ELR (cell line): Measurements from ENCODE around the gene CYSRT1.
A peak's percentile ranks its signal among the peaks of the same experiment; 100 is the strongest.
"Not testable (repeated sequence)": the region's sequence is repeated elsewhere in the genome, so short reads cannot be mapped to it uniquely, and the experiment has no call there.

Source experiments
- DNase-seq: peaks from one replicate; pipeline ENCODE4 v3.0.0-alpha.2; 2015; ENCODE audit warnings: low read depth

The CYSRT1 gene

GRCh38 chr9:137237759-137238726, 13.1 kb downstream of the CYSRT1 start:
- DNase-seq: no peak

DNA sequence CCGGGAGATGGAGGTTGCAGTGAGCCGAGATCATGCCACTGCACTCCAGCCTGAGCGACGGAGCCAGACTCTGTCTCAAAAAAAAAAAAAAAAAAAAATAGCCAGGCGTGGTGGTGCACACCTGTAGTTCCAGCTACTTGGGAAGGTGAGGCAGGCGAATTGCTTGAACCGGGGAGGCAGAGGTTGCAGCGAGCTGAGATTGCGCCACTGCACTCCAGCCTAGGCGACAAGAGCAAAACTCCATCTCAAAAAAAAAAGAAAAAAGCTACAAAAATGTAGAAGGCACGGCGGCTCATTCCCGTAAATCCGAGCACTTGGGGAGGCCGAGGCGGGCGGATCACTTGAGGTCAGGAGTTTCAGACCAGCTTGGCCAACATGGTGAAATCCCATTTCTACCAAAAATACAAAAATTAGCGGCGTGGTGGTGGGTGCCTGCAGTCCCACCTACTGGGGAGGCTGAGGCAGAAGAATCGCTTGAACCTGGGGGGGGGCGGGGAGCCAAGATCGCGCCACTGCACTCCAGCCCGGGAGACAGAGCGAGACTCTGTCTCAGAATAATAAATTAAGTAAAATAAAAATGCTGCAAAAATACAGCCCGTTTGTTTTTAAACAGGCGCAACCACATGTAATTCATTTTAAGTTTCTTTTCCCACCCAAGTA, 14.7 kb downstream of the CYSRT1 start:
- peak; percentile 27 for DNase-seq

- DNase-seq: peak; percentile 76
Measured at GRCh38 chr9:137240318-137240840, 15.4 kb downstream of the CYSRT1 start.

DNA sequence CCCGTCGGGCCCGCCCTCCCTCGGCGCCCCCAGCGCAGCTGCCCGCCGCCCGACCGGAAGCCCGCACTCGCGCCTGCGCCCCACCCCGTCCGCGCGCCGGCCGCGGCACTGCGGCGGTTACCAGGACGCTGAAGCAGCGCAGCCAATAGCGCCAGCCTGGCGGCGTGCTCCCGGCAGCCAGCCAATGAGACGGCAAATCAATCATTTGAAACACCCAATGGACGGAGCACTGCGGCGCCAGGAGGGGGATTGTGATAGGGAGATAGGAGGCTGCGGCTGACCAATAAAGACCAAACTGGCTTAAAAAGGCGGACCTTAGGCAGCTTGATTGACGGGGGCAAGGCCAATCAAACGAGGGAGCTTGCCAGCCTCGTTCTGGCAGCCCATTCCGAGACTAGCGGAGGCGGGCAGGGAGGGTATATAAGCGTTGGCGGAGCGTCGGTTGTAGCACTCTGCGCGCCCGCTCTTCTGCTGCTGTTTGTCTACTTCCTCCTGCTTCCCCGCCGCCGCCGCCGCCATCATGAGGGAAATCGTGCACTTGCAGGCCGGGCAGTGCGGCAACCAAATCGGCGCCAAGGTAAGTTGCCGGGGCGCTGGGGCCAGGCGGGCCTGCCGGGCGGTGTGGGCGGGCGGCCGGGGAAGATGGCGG, 16.0 kb downstream of the CYSRT1 start, which contains the start of gene TUBB4B:
Gene TUBB4B, plus strand, starts transcription at position 447 of the 649 bp plus-strand sequence. Its CDS starts 74 bp downstream, at position 521.
- peak; percentile 100 for DNase-seq

DNA sequence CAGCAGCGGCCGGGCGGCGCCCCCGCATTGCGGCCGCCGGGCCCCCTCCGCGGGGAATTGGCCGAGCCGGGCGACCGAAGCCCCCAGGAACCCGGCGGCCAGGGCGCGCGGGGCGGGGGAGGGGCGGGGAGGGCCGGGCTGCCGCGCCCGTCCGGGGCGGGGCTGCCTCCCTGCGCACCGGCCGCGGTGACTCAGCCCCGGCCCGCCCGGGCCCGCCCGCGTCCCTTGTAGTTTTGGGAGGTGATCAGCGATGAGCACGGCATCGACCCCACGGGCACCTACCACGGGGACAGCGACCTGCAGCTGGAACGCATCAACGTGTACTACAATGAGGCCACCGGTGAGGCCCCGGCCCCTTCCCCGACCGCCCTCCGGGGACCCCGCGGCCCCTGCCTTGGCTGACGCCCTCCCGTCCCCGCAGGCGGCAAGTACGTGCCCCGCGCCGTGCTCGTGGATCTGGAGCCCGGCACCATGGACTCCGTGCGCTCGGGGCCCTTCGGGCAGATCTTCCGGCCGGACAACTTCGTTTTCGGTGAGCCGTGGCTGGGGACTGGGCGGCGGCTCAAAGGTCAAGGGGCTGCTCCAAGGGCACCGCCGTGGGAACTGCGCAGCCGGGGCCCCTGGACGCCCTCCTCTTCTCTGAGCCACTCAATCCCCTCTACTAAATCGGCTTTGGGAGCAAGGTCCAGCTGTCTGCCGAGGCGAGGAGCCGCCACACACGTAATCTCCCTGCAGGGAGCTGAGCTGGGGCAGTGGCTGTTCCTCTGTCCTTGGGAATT, 16.7 kb downstream of the CYSRT1 start:
- peak; percentile 72 for DNase-seq

DNA sequence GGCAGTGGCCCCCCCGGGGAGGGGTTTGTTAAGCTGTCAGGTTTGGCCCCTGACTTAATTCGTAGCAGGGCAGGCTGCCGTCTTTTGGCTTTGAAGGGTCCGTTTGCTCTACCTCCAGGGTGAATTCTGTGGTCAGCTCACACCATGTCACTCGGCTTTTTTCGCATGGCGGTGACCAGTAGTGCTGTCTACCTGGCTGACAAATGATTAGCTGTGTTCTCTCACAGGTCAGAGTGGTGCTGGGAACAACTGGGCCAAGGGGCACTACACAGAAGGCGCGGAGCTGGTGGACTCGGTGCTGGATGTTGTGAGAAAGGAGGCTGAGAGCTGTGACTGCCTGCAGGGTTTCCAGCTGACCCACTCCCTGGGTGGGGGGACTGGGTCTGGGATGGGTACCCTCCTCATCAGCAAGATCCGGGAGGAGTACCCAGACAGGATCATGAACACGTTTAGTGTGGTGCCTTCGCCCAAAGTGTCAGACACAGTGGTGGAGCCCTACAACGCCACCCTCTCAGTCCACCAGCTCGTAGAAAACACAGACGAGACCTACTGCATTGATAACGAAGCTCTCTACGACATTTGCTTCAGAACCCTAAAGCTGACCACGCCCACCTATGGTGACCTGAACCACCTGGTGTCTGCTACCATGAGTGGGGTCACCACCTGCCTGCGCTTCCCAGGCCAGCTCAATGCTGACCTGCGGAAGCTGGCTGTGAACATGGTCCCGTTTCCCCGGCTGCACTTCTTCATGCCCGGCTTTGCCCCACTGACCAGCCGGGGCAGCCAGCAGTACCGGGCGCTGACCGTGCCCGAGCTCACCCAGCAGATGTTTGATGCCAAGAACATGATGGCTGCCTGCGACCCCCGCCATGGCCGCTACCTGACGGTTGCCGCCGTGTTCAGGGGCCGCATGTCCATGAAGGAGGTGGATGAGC, 17.6 kb downstream of the CYSRT1 start:
- DNase-seq: no peak

DNA sequence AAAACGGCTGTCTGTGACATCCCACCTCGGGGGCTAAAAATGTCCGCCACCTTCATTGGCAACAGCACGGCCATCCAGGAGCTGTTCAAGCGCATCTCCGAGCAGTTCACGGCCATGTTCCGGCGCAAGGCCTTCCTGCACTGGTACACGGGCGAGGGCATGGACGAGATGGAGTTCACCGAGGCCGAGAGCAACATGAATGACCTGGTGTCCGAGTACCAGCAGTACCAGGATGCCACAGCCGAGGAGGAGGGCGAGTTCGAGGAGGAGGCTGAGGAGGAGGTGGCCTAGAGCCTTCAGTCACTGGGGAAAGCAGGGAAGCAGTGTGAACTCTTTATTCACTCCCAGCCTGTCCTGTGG, 18.3 kb downstream of the CYSRT1 start:
- DNase-seq: not testable (repeated sequence)

- peak; percentile 53 for DNase-seq
Measured at GRCh38 chr9:137243626-137244485, 18.9 kb downstream of the CYSRT1 start.

DNA sequence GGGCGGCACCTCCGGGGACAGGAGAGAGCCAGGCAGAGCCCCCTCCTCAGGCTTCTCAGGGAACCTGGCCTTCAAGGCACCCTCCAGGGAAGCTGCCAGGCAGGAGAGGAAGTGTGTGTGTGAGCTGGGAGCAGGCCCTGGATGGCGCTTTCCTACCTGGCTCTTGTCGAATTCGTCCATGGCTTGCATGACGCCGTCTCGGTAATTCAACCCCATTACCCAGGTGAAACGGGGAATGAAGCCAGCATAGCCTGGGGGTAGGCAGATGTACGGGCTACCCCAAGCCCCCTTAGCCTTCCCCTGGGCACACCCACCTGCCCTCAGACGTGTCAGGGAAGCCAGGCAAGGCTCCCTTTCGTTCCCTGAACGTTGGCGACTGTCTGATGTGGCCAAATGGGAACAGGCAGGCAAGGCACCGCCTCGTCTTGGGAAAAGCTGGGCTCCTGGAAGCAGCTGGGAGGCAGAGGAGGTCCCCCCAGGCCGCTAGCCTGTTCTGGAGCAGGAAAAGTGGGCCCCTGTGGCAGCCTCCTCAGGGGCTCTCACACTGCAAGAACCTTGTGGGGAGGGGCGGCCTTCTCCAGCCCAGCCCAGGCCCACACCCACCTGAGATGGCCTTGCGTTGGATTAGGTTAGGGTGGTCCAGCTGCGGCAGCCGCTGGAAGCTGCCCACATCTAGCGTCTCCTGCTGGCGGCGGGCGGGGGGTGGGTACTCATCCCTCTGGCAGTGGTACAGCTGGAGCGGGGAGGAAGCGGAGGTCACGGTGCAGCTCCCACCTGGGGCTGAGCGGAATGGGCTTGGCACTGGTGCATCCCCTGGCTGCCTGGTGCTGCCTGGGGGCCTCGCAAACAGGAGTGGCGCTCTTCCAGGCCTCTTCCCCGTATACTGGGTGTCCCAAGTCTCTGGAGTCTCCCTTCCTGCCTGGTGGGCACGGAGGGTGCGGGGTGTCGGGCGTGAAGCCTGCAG, 19.8 kb downstream of the CYSRT1 start:
- DNase-seq: no peak

DNA sequence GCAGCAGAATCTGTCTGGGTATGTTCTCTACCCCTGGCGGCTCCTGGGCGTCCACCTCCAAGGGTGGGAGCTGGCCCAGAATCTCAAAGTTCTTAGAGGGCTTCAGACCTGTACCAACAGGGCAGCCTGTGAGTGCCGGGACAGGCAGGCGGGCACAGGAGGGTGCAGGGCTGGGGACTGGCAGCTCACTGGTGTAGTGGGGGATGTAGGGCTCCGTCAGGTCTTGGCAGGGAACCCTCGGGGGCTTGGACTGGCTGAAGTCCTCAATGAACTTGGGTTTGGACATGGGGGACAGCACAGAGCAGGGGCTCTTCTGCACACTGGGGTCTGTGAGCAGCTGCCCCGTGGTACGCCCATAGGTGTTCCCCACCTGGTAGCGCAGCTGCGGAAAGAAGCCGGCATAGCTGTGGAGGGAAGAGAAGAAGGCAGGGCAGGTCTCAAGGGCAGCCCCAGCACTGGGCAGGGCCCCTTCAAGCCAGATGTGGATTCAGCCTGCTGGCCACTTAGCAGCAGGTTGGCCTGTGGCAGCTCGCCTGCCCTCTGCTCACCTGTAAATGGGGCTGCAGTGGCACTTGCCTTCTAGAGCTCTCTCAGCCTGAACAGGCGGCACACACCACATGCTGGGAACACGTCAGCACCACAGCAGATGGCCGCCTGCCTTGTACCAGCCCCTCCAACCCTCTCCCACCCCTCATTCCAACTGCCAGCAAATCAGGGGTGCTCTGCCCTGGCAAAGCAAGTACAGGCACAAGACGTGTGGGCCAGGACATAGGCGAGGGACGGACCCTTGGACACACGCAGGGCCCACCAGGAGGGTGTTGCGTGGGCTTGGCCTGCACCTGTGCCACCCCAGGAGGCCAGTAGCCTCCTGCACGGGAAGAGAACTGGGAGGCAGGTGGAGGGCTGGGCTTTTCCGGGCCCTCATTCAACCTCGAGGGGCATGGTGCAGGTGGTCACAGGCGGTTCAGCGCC, 20.8 kb downstream of the CYSRT1 start:
- no peak for DNase-seq

DNA sequence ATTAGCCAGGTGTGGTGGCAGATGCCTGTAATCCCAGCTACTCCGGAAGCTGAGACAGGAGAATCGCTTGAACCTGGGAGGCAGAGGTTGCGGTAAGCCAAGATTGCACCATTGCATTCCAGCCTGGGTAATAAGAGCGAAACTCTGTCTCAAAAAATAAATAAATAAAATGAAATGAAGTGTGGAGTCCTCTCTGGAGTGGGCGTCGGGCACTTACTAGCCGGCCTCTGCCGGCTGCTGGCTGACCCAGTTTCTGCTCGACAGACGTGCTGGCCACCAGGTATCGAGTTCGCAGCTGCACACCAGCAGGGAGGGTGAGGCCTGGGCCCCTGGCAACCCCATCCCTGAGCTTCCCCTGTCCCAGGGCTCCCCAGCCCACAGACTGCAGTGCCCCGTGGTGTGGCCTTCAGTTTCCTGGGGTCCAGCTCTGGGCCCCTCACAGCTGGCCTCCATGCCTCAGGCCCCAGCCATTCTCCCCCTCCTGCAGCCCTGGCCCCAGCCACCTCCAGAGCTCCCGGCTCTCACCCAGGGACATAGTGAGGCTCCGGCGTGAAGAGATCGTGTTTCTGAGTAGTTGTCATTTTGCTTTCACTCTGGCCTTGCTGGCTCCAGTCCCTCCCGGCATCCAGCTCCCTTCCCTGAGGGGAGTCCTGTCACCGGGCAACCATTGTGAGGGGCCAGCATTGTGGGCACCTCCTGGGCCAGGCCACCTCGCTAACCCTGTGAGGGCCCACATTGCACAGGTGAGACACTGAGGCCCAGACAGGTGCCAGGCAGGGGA, 22.4 kb downstream of the CYSRT1 start:
- no peak for DNase-seq

GRCh38 chr9:137247916-137248175, 22.9 kb downstream of the CYSRT1 start:
- DNase-seq: no peak

DNA sequence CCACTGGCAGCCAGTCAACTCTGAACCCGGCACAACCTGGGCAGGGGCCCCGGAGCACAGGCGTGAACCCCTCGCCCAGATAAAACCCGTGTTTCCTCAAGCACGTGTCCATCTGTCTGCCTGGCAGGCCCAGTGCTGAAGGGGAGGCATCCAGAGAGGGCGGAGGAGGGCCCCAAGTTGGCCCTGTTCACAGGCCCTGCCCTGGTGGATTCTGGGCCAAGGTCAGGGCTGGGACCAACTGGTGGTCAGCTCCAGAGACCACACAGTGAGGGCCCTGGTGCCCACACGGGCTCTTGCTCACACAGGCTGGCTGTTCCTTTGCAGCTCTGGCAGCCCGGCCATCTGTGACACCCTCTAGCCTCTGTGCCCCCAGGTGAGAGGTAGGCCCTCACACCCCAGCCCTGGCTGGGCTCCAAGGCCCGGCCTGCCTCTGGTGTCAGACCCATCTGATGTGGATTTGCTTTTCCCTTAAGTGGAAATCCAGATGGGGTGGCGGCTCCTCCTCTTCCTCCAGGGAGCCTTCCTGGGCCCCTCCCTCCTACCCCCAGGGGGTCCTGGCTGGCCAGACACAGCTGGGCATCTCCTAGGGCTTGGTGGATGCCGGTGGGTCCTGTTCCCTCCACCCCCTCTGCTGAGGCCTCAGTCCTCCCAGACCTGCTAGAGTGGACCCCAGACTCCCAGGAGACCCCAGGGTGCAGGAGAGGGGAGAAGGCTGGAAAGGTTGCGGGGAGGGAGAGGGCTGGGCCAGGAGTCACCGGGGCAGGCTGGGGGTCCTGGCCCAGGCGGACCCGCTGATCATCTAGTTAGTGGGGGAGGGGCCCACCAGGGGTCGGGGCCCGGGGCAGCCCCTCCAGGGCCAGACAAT, 25.6 kb downstream of the CYSRT1 start:
- DNase-seq: no peak

DNA sequence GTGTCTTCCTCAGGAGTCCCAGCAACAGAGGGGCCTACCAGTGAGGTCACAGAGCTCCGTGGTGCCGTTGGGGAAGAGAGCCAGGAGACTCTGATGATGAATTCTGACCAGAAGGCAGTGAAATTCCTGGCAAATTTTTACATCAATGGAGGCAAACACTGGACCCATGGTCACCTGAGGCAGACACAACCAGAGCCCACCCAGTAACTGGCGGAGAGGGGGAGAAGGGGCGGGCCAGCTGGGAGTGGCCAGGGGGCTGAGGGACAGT, 26.2 kb downstream of the CYSRT1 start, which contains the start of gene STPG3:
Gene STPG3, plus strand, starts transcription at position 93 of the 268 bp plus-strand sequence. Its CDS starts 1 bp downstream, at position 94.
- DNase-seq: no peak

GRCh38 chr9:137251490-137252268, 26.7 kb downstream of the CYSRT1 start:
- DNase-seq: no peak
